NCI-H146 treated with DMSO at 0.1 percent for 48 hours (cell line): ENCODE data around the gene SGIP1.

ENCODE experiments used
- DNase-seq: peaks from one replicate; lab custom pipeline; 2025; ENCODE audit not compliant: unreplicated experiment; lab: John Stamatoyannopoulos, UW

SGIP1 gene

DNA sequence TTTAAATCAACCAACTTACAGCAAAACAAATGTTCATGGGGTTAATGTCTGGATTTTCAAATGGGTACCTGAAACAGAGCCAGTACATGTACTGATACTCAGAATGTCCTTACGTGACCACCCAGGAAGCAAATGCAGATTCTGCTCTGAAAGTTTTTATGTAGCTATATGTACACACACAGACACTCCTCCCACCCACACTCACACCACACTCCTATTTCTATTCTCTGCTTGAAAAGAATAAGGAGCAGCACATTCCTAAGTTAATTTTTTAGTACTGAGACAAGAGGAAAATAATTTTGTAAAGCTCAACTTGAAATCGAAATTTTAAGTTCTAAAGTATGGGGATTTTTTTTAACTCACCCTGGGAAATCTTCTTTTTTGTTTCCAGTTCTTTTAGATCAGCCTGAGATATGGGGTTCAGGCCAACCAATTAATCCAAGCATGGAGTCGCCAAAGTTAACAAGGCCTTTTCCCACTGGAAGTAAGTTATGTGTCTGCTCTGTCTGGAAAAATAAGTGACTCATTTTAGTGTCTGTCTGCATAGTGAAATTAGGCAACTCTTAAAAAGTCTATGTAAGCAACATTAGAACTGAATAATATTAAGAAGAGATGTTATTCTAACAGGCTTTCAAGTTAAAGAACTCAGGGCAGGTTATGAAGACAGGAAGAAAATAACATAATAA, 142.8 kb downstream of the SGIP1 start:
- no peak for DNase-seq

- DNase-seq, result no peak
These were observed 144.2 kb downstream of the SGIP1 start for GRCh38 chr1:66678146-66678545.

GRCh38 chr1:66679140-66679539, 145.2 kb downstream of the SGIP1 start:
- DNase-seq, result no peak

- DNase-seq, result no peak
These were observed 147.7 kb downstream of the SGIP1 start for GRCh38 chr1:66681686-66682085.

GRCh38 chr1:66682106-66682505, 148.2 kb downstream of the SGIP1 start:
- no peak for DNase-seq

GRCh38 chr1:66684353-66684752, 150.4 kb downstream of the SGIP1 start:
- no peak for DNase-seq

GRCh38 chr1:66685265-66685664, 151.3 kb downstream of the SGIP1 start:
- no peak for DNase-seq

GRCh38 chr1:66685670-66686069, 151.7 kb downstream of the SGIP1 start:
- no peak for DNase-seq

- DNase-seq, result no peak
These were observed 152.5 kb downstream of the SGIP1 start for GRCh38 chr1:66686406-66686805.

GRCh38 chr1:66687358-66687757, 153.4 kb downstream of the SGIP1 start:
- no peak for DNase-seq

DNA sequence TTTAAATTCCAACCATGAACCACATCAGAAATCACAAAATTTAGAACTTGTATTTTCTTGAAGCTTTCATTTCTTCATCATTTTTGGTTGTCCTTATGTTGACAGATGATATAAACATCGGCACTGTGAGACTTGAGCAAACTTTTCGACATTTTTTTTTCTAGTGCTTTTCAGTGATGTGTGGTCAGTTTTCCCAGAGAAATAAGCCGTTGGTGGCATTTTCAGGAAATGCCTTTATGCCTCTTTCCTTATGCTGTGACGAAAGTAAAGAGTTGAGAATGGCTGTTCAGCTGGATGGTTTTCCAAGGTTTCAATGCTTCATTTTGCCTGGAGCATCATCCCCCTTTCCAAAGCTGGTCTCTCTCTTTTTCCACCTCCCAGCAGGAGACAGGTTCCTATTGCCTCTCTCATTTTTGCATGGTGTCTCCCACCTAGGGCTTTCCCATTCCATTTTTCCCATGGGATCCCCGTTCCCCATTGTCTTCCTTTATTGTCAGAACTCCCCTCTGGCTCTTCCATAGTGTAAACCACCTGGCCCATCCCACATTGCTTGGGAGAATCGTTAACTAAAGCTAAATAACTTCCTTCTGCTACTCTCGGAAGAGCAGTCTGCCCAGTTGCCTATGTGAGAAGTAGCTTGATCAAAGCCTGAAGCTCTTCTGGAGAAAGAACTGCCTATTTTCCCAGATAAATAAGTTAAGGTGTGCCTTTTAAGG, 156.9 kb downstream of the SGIP1 start:
- DNase-seq, result no peak

DNA sequence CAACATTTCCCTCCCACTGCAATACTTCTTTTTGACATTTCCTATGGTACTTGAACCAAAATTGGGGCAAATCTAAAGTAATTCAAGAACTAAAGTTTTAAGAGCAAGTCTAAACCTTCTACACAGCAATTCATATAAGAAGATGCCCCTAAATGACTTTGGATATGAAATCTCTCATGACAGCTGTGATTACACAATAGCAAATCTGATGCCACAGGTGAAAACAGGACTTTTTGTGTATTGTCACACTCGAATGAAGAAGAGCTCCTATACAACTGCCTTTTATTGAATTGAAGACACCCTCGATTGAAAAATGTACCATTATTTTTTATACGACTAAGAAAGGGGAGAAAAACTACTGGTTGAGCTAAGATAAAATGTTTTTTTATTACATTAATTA, 158.7 kb downstream of the SGIP1 start:
- no peak for DNase-seq

GRCh38 chr1:66693856-66694255, 159.9 kb downstream of the SGIP1 start:
- DNase-seq, result no peak

DNA sequence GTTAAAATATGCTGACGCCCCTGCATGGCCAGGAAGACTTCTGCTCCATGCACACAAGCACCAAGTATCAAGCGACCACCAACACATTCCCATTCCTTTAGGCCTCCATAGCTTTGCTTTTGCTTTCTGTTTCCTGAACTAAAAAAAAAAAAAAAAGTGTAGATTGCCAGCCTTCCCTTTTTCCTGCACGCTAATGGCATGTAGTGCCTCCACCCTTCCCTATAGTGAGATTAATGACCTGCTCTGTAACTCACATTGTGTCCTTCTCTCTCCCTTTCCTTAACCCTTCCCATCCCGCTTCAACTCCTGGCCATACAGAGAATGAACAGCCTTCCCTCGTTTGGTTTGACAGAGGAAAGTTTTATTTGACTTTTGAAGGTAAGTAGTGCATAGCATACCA, 161.2 kb downstream of the SGIP1 start:
- no peak for DNase-seq

GRCh38 chr1:66696771-66697170, 162.8 kb downstream of the SGIP1 start:
- DNase-seq, result no peak

- DNase-seq, result no peak
These were observed 165.3 kb downstream of the SGIP1 start for GRCh38 chr1:66699213-66699612.

- no peak for DNase-seq
These were observed 170.4 kb downstream of the SGIP1 start for GRCh38 chr1:66704177-66704875.

DNA sequence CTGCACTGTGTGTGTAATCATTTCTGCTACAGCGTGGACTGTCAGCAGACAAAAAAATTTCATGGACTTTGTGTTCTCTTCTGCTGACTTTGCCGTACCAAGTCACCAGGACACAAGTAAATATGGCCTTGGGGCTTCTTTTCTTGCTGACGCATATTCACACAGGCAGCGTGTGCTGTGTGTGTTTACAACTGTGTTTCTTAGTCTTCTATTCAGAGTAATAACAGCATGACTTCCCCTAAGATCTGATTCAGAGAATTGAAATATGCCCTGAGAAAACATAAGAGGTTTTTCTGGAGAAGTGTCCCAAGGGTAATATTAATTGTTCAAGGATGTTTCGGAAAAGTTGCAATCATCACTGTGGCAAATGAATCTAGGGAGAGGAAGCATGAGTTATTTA, 171.2 kb downstream of the SGIP1 start:
- no peak for DNase-seq

DNA sequence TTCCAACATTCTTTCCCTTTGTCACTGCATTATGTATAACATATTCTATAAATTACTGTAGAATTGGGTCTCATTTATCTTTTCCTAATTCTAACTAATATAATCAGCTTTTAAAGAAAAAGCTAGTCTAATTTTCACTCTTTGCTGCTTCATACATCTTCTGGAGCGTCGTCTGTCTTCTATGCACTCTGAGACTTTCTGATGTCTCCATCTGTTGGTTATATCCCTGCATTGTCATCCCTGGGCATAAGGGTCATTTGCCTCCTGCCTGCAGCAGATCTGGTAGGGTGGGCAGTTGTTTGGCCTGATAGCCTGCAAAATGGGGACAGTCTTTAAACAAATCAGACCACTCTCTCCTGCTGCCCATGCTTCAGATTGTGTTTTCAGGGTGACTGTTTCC, 177.5 kb downstream of the SGIP1 start:
- no peak for DNase-seq

- DNase-seq, result no peak
These were observed 178.9 kb downstream of the SGIP1 start for GRCh38 chr1:66712839-66713238.

- no peak for DNase-seq
These were observed 190.0 kb downstream of the SGIP1 start for GRCh38 chr1:66723985-66724384.
